Motor neuron (in vitro differentiated cells): Measurements from ENCODE around the gene CHD9. TPM values are rescaled to one million over a fixed set of nuclear protein-coding genes. Genes with fewer than 3 reads are reported as not detected.
A peak's percentile ranks its signal among the peaks of the same experiment; 100 is the strongest.
"Not testable (repeated sequence)": the region's sequence is repeated elsewhere in the genome, so short reads cannot be mapped to it uniquely, and the experiment has no call there.

ENCODE experiments used
- ATAC-seq, 8 experiments: fragments of 200-7000 bp; cut with Tn5 transposase; replicated peaks in 6 of 8; 2 replicates each; pipeline ENCODE4 v1.8.0; 2021; ENCODE audit warnings: mild to moderate bottlenecking in 8 of 8, moderate library complexity in 8 of 8
- H3K27ac ChIP-seq, 2 donors: fragments of 250-450 bp; sonication (Bioruptor Pico); 2 replicates each; pipeline ENCODE4 v1.9.0; 2021; ENCODE audit warnings: antibody characterized with exemption in 2 of 2, mild to moderate bottlenecking in 2 of 2, moderate library complexity in 1 of 2
- H3K4me1 ChIP-seq, 2 donors: fragments of 250-450 bp; sonication (Bioruptor Pico); replicated peaks in 1 of 2; 2 replicates each; pipeline ENCODE4 v1.6.1; 2021; ENCODE audit warnings: antibody characterized with exemption in 2 of 2, mild to moderate bottlenecking in 2 of 2, moderate library complexity in 1 of 2
- H3K4me3 ChIP-seq, 5 donors: fragments of 250-450 bp; sonication (Bioruptor Pico); 2 replicates each; pipeline ENCODE4 v1.9.0; 2021; ENCODE audit warnings: antibody characterized with exemption in 5 of 5, mild to moderate bottlenecking in 5 of 5, moderate library complexity in 4 of 5
- WGBS, 10 experiments: fragments of 450-650 bp; shearing (Covaris generic); methylation state at CpG; one replicate each; pipeline ENCODE4 v1.0.0; 2022; 5-methylcytosine and 5-hydroxymethylcytosine counted together
- in situ Hi-C, 9 experiments: fragments of 400-800 bp; cut with MboI; loops; one replicate each; pipeline ENCODE4 v1.15.0; 2021; ENCODE audit warnings: low sequenced_read_pairs in 9 of 9, low pct_unique_long_range_greater_than_20kb in 2 of 9; ENCODE audit not compliant: unreplicated experiment in 9 of 9
- total RNA-seq, 8 experiments: library from RNA; unstranded; fragments of 300-600 nt; gene quantifications; 2 replicates each; pipeline versions ENCODE4 v1.2.3 to v1.2.4, GENCODE V29; 2022

The CHD9 gene
- total RNA-seq, 8 experiments from 2014 or later = 57.0 to 109 (median 65.7) TPM

GRCh38 chr16:53036066-53036465 is 18.7 kb upstream of the CHD9 start:
- no peak overlapping the region for H3K4me3 ChIP-seq
- peaks cover 0 to 4% of the 10 kb centered on the region in 2 donors for H3K4me1 ChIP-seq
- 40 to 100% (median 86%) methylated on average over 1 to 6 of the region's 6 CpGs; no CpG with 5 or more reads in 2 of the 10 experiments for WGBS, 10 experiments
- H3K27ac ChIP-seq = no peak overlapping the region
- in situ Hi-C loops = loop anchor here in 1 of 9 experiments (25.0 kb wide), 1 partner anchor 974 kb away; no protein-coding TSS in a partner anchor
- ATAC-seq = no peak

- not testable (repeated sequence) for ATAC-seq, H3K4me1 ChIP-seq, H3K27ac ChIP-seq, H3K4me3 ChIP-seq
- in situ Hi-C loops = loop anchor here in 1 of 9 experiments (25.0 kb wide), 1 partner anchor 974 kb away; no protein-coding TSS in a partner anchor
- WGBS, 10 experiments = 18 to 100% (median 88%) methylated on average over 1 to 5 of the region's 6 CpGs; no CpG with 5 or more reads in 2 of the 10 experiments
Observed at GRCh38 chr16:53036711-53037110, 18.1 kb upstream of the CHD9 start.

- no peak overlapping the region for H3K27ac ChIP-seq
- in situ Hi-C loops = loop anchor here in 1 of 9 experiments (25.0 kb wide), 1 partner anchor 978 kb away; no protein-coding TSS in a partner anchor
- WGBS, 10 experiments = 58 to 100% (median 85%) methylated on average over 1 of the region's 1 CpG; no CpG with 5 or more reads in 2 of the 10 experiments
- H3K4me3 ChIP-seq = no peak overlapping the region
- peaks cover 3 to 17% of the 10 kb centered on the region in 2 donors for H3K4me1 ChIP-seq
- ATAC-seq = no peak
Observed at GRCh38 chr16:53040788-53041187, 14.0 kb upstream of the CHD9 start.

GRCh38 chr16:53041320-53042051 is 13.3 kb upstream of the CHD9 start:
- no peak overlapping the region for H3K4me3 ChIP-seq
- peak in 6 of 8 experiments; percentile 30 to 84 (median 60) for ATAC-seq
- H3K4me1 ChIP-seq = peaks cover 3 to 17% of the 10 kb centered on the region in 2 donors
- in situ Hi-C loops = loop anchor here in 1 of 9 experiments (25.0 kb wide), 1 partner anchor 979 kb away; no protein-coding TSS in a partner anchor
- no peak overlapping the region for H3K27ac ChIP-seq
- 0 to 59% (median 17%) methylated on average over 1 to 4 of the region's 4 CpGs; no CpG with 5 or more reads in 1 of the 10 experiments for WGBS, 10 experiments

GRCh38 chr16:53042235-53042701 is 12.5 kb upstream of the CHD9 start:
- Histone ChIP-seq H3K4me3 (no peak overlapping the region), H3K27ac (no peak overlapping the region), H3K4me1 (peaks cover 3 to 17% of the 10 kb centered on the region in 2 donors)
- in situ Hi-C loops = loop anchor here in 1 of 9 experiments (25.0 kb wide), 1 partner anchor 980 kb away; no protein-coding TSS in a partner anchor
- ATAC-seq = peak in 1 of 8 experiments; percentile 0
- WGBS, 10 experiments = 39 to 74% (median 50%) methylated on average over 2 of the region's 5 CpGs; no CpG with 5 or more reads in 7 of the 10 experiments

- WGBS, 10 experiments = 0 to 48% (median 14%) methylated on average over 2 to 5 of the region's 5 CpGs; no CpG with 5 or more reads in 5 of the 10 experiments
- Histone ChIP-seq H3K27ac (no peak overlapping the region), H3K4me3 (no peak overlapping the region), H3K4me1 (peaks cover 3 to 17% of the 10 kb centered on the region in 2 donors)
- in situ Hi-C loops = loop anchor here in 1 of 9 experiments (25.0 kb wide), 1 partner anchor 981 kb away; no protein-coding TSS in a partner anchor
- ATAC-seq = peak in 4 of 8 experiments; percentile 4 to 49 (median 29)
Observed at GRCh38 chr16:53043428-53043831, 11.4 kb upstream of the CHD9 start.

- in situ Hi-C loops = loop anchor here in 1 of 9 experiments (25.0 kb wide), 1 partner anchor 982 kb away; no protein-coding TSS in a partner anchor
- peak in 5 of 8 experiments; percentile 15 to 63 (median 20) for ATAC-seq
- Histone ChIP-seq H3K4me3 (no peak overlapping the region), H3K27ac (no peak overlapping the region), H3K4me1 (peaks cover 3 to 17% of the 10 kb centered on the region in 2 donors)
- 0 to 50% (median 24%) methylated on average over 1 to 5 of the region's 11 CpGs; no CpG with 5 or more reads in 2 of the 10 experiments for WGBS, 10 experiments
Observed at GRCh38 chr16:53043986-53044601, 10.7 kb upstream of the CHD9 start.

GRCh38 chr16:53045341-53046220 is 9.2 kb upstream of the CHD9 start:
- no peak overlapping the region for H3K4me3 ChIP-seq
- peak in 1 of 8 experiments; percentile 66 for ATAC-seq
- no peak overlapping the region for H3K27ac ChIP-seq
- peaks cover 3 to 17% of the 10 kb centered on the region in 2 donors for H3K4me1 ChIP-seq
- in situ Hi-C loops = loop anchor here in 1 of 9 experiments (25.0 kb wide), 1 partner anchor 983 kb away; no protein-coding TSS in a partner anchor
- 55 to 94% (median 74%) methylated on average over 2 to 6 of the region's 6 CpGs; no CpG with 5 or more reads in 2 of the 10 experiments for WGBS, 10 experiments

- 50 to 100% (median 98%) methylated on average over 1 to 4 of the region's 5 CpGs; no CpG with 5 or more reads in 2 of the 10 experiments for WGBS, 10 experiments
- not testable (repeated sequence) for H3K27ac ChIP-seq, ATAC-seq, H3K4me3 ChIP-seq
- in situ Hi-C loops = loop anchor here in 1 of 9 experiments (25.0 kb wide), 1 partner anchor 985 kb away; no protein-coding TSS in a partner anchor
- H3K4me1 ChIP-seq = peaks cover 3 to 13% of the 10 kb centered on the region in 2 donors
Observed at GRCh38 chr16:53047515-53047914, 7.3 kb upstream of the CHD9 start.

GRCh38 chr16:53048139-53048915 is 6.5 kb upstream of the CHD9 start:
- no peak overlapping the region for H3K4me3 ChIP-seq
- no peak overlapping the region for H3K27ac ChIP-seq
- H3K4me1 ChIP-seq = peaks cover 3 to 11% of the 10 kb centered on the region in 2 donors
- in situ Hi-C loops = loop anchor here in 1 of 9 experiments (25.0 kb wide), 1 partner anchor 986 kb away; no protein-coding TSS in a partner anchor
- no peak for ATAC-seq
- 57 to 100% (median 100%) methylated on average over 1 to 4 of the region's 4 CpGs; no CpG with 5 or more reads in 1 of the 10 experiments for WGBS, 10 experiments

- WGBS, 10 experiments = 100% methylated on average over 2 of the region's 4 CpGs; no CpG with 5 or more reads in 9 of the 10 experiments
- in situ Hi-C loops = loop anchor here in 4 of 9 experiments (25.0 kb wide), 2 partner anchors 111 to 161 kb away; no protein-coding TSS in a partner anchor
- not testable (repeated sequence) for H3K4me3 ChIP-seq, ATAC-seq, H3K27ac ChIP-seq, H3K4me1 ChIP-seq
Observed at GRCh38 chr16:53051255-53051654, 3.5 kb upstream of the CHD9 start.
